Psoas muscle (tissue), 8 donors: ENCODE measurements around the gene ITGB4. TPM values are rescaled to one million over a fixed set of nuclear protein-coding genes. Genes with fewer than 3 reads are reported as not detected.

ENCODE experiments used
- ATAC-seq, 4 donors: fragments of 200-7000 bp; cut with Tn5 transposase; one replicate each; pipeline ENCODE4 v1.9.1; 2020; ENCODE audit warnings: moderate library complexity in 3 of 4, mild to moderate bottlenecking in 2 of 4
- DNase-seq, 2 donors: peaks; one replicate each; pipeline ENCODE4 v3.0.0-alpha.2; 2020
- H3K27ac ChIP-seq: fragments of 200-600 bp; one replicate; pipeline ENCODE4 v1.8.0; 2022
- H3K27me3 ChIP-seq, 3 donors: fragments of 200-600 bp in 1 of 3; one replicate each; pipeline versions ENCODE4 v1.6.1 to v1.8.0; 2013 to 2022; ENCODE audit warnings: low read length in 2 of 3, mild to moderate bottlenecking in 2 of 3, moderate library complexity in 1 of 3; ENCODE audit not compliant: insufficient read depth in 3 of 3
- H3K36me3 ChIP-seq, 2 donors: fragments of 200-600 bp in 1 of 2; one replicate each; pipeline versions ENCODE4 v1.6.1 to v1.8.0; 2013 to 2022; ENCODE audit warnings: low read depth in 1 of 2, mild to moderate bottlenecking in 1 of 2, moderate library complexity in 1 of 2; ENCODE audit not compliant: insufficient read depth in 1 of 2
- H3K4me1 ChIP-seq: fragments of 200-600 bp; one replicate; pipeline ENCODE4 v1.8.0; 2022
- H3K4me3 ChIP-seq: fragments of 200-600 bp; one replicate; pipeline ENCODE4 v1.8.0; 2022; ENCODE audit warnings: mild to moderate bottlenecking
- H3K9me3 ChIP-seq: fragments of 200-600 bp; one replicate; pipeline ENCODE4 v1.8.0; 2022
- WGBS, 3 donors: extraction: QIAGEN DNeasy Blood & Tissue Kit; methylation state at CpG; one replicate each; pipeline versions ENCODE4 v1.1.6 to v1.1.7; 2013; 5-methylcytosine and 5-hydroxymethylcytosine counted together
- intact Hi-C, 2 donors: fragments of 100-400 bp; cut with DNase I; formaldehyde crosslinking; loops; one replicate each; pipeline versions ENCODE4 v1.11.0 to v1.14.2; 2022
- polyA plus RNA-seq, 3 donors: library from polyadenylated mRNA; stranded (reverse); fragments of 200-250 nt; gene quantifications; one replicate each; pipeline ENCODE4 v1.2.3, GENCODE V29; 2013
- total RNA-seq, 4 donors: library from RNA; stranded (reverse); fragmentation: NEBNext Ultra II Directional in 2 of 4; extraction: Animal tissue kit (Norgen Biotek cat#: 25700) in 2 of 4; gene quantifications; one replicate each; pipeline versions ENCODE4 v1.2.1 to v1.2.4, GENCODE V29; 2021 to 2023
- TF ChIP-seq, protein P1 (sequence below): fragments of 200-600 bp; IDR thresholded peaks from one replicate; pipeline ENCODE4 v1.8.0; 2022; ENCODE audit warnings: antibody characterized with exemption
- donor health status: healthy with polysubstance abuse.
- donor health status: DM: no; HTN: no; CAD: no; lungs with moderate emphysema.
- donor health status: Bipolar disorder and iron deficiency.
- donor health status: healthy.
- donor health status: DM: yes; HTN: yes; CAD: no.
- donor health status: DM: no; HTN: no; CAD: no.
- donor health status: DM: no; HTN: no; CAD: no.
- donor health status: DM: yes; HTN: yes; CAD: no.

Gene ITGB4
- total and polyA plus RNA-seq, 7 donors, result 1.3 to 5.7 (median 2.1) TPM

DNA sequence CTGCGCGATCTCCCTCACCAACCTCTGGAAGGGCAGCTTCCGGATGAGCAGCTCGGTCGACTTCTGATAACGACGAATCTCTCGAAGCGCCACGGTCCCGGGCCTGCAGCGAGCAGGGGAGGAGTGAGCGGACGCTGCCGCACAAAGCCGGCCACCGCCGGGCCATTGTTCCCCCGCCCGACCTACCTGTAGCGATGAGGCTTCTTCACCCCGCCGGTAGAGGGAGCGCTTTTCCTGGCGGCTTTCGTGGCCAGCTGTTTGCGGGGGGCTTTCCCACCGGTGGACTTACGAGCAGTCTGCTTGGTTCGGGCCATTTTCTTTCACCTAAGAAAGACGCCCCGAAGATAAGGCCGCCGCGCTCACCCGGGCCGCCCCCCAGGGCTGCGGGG lies 57.6 kb downstream of the ITGB4 start:
- intact Hi-C loops, result loop anchor here in 1 of 2 donors (5.0 kb wide), 1 partner anchor 68 kb away; no protein-coding TSS in a partner anchor

GRCh38 chr17:75779250-75779986 lies 58.2 kb downstream of the ITGB4 start:
- 0 to 1% (median 0%) methylated on average over 58 to 84 of the region's 84 CpGs for WGBS, 3 donors
- TF ChIP-seq, protein P1, sequence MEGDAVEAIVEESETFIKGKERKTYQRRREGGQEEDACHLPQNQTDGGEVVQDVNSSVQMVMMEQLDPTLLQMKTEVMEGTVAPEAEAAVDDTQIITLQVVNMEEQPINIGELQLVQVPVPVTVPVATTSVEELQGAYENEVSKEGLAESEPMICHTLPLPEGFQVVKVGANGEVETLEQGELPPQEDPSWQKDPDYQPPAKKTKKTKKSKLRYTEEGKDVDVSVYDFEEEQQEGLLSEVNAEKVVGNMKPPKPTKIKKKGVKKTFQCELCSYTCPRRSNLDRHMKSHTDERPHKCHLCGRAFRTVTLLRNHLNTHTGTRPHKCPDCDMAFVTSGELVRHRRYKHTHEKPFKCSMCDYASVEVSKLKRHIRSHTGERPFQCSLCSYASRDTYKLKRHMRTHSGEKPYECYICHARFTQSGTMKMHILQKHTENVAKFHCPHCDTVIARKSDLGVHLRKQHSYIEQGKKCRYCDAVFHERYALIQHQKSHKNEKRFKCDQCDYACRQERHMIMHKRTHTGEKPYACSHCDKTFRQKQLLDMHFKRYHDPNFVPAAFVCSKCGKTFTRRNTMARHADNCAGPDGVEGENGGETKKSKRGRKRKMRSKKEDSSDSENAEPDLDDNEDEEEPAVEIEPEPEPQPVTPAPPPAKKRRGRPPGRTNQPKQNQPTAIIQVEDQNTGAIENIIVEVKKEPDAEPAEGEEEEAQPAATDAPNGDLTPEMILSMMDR, result no peak
- peak overlapping the region; percentile 99 for H3K27ac ChIP-seq
- H3K9me3 ChIP-seq, result no peaks in the 10 kb centered on the region
- intact Hi-C loops, result loop anchor here in 1 of 2 donors (5.0 kb wide), 1 partner anchor 68 kb away; no protein-coding TSS in a partner anchor
- H3K27me3 ChIP-seq, result no peaks in the 10 kb centered on the region
- H3K4me3 ChIP-seq, result peak overlapping the region; percentile 88
- H3K36me3 ChIP-seq, result peaks cover 0 to 40% of the 10 kb centered on the region in 2 donors
- peaks cover 45% of the 10 kb centered on the region for H3K4me1 ChIP-seq
- DNase-seq (peak; percentile 96 to 99), ATAC-seq (peak; percentile 74 to 78 (median 75))

More for the DNA sequence above, 57.6 kb downstream of the ITGB4 start:
- Histone ChIP-seq H3K4me3 (peak overlapping the region; percentile 88), H3K4me1 (peaks cover 43% of the 10 kb centered on the region), H3K9me3 (no peaks in the 10 kb centered on the region), H3K27ac (peak overlapping the region; percentile 99), H3K27me3 (no peaks in the 10 kb centered on the region), H3K36me3 (peaks cover 0 to 45% of the 10 kb centered on the region in 2 donors)
- WGBS, 3 donors, result 0 to 1% (median 0%) methylated on average over 26 to 38 of the region's 38 CpGs
- DNase-seq (no peak), ATAC-seq (peak; percentile 15 to 51 (median 44))
- TF ChIP-seq, protein P1, result peak; percentile 61

GRCh38 chr17:75779987-75780889 lies 59.0 kb downstream of the ITGB4 start:
- Histone ChIP-seq H3K4me1 (peaks cover 41% of the 10 kb centered on the region), H3K27ac (peak overlapping the region; percentile 59), H3K27me3 (no peaks in the 10 kb centered on the region), H3K4me3 (peak overlapping the region; percentile 88), H3K9me3 (no peaks in the 10 kb centered on the region), H3K36me3 (peaks cover 0 to 32% of the 10 kb centered on the region in 2 donors)
- DNase-seq, result no peak
- ATAC-seq, result no peak
- 21 to 22% (median 21%) methylated on average over 5 of the region's 5 CpGs for WGBS, 3 donors
- TF ChIP-seq, protein P1, result no peak
- intact Hi-C loops, result loop anchor here in 1 of 2 donors (5.0 kb wide), 1 partner anchor 67 kb away; no protein-coding TSS in a partner anchor

- Histone ChIP-seq H3K4me3 (peak overlapping the region; percentile 75), H3K27ac (peak overlapping the region; percentile 96), H3K4me1 (peaks cover 28% of the 10 kb centered on the region), H3K9me3 (no peaks in the 10 kb centered on the region), H3K27me3 (no peaks in the 10 kb centered on the region), H3K36me3 (peaks cover 0 to 9% of the 10 kb centered on the region in 2 donors)
- 27 to 35% (median 30%) methylated on average over 6 of the region's 6 CpGs for WGBS, 3 donors
- DNase-seq (no peak), ATAC-seq (no peak)
- intact Hi-C loops, result no loop called here
- TF ChIP-seq, protein P1, result peak; percentile 58
These were observed 62.0 kb downstream of the ITGB4 start for GRCh38 chr17:75783069-75783783.
